ENCODE data around the gene RAB4B.

- TF ChIP-seq CTCF (IDR thresholded peaks at IDR 0.05 in 8 of 11, conservative IDR thresholded peaks at IDR 0.05 in 3 of 11) (no peak), POLR2A (IDR thresholded peaks at IDR 0.05) (no peak)
Observed at GRCh38 chr19:40802300-40803169, 24.5 kb downstream of the RAB4B start.
